RWPE2 (cell line): ENCODE data around the gene NDUFA11.

Experiments used
- ATAC-seq: fragments of 200-7000 bp; cut with Tn5 transposase; 3 replicates; pipeline ENCODE4 v1.9.1; 2021; ENCODE audit warnings: low read depth
- DNase-seq: peaks from one replicate; pipeline ENCODE4 v3.0.0-alpha.2; 2020; ENCODE audit warnings: low spot score
- H3K27ac ChIP-seq: fragments of 450-650 bp; 2 replicates; pipeline ENCODE4 v1.5.1; 2017; ENCODE audit warnings: mild to moderate bottlenecking; ENCODE audit not compliant: poor library complexity, severe bottlenecking
- H3K27me3 ChIP-seq: fragments of 250-450 bp; sonication (Bioruptor Pico); 2 replicates; pipeline ENCODE4 v1.5.1; 2021; ENCODE audit warnings: mild to moderate bottlenecking, moderate library complexity; ENCODE audit not compliant: insufficient read depth, poor library complexity, severe bottlenecking
- H3K36me3 ChIP-seq: fragments of 250-450 bp; sonication (Bioruptor Pico); 2 replicates; pipeline ENCODE4 v1.5.1; 2020; ENCODE audit warnings: low read depth, mild to moderate bottlenecking, moderate library complexity
- H3K4me1 ChIP-seq: fragments of 250-450 bp; sonication (Bioruptor Pico); 2 replicates; pipeline ENCODE4 v1.5.1; 2021; ENCODE audit warnings: mild to moderate bottlenecking, moderate library complexity; ENCODE audit not compliant: insufficient read depth, poor library complexity, severe bottlenecking
- H3K4me3 ChIP-seq: fragments of 250-450 bp; sonication (Bioruptor Pico); 2 replicates; pipeline ENCODE4 v1.5.1; 2021; ENCODE audit warnings: mild to moderate bottlenecking, moderate library complexity; ENCODE audit not compliant: severe bottlenecking
- H3K9me3 ChIP-seq: fragments of 250-450 bp; sonication (Bioruptor Pico); 2 replicates; pipeline ENCODE4 v1.5.1; 2021; ENCODE audit warnings: mild to moderate bottlenecking, moderate library complexity; ENCODE audit not compliant: severe bottlenecking
- TF ChIP-seq, protein P1 (sequence below): fragments of 450-650 bp; IDR thresholded peaks from one replicate; pipeline ENCODE4 v1.5.1; 2017; ENCODE audit warnings: mild to moderate bottlenecking, moderate library complexity; ENCODE audit not compliant: poor library complexity, severe bottlenecking

The NDUFA11 gene

DNA sequence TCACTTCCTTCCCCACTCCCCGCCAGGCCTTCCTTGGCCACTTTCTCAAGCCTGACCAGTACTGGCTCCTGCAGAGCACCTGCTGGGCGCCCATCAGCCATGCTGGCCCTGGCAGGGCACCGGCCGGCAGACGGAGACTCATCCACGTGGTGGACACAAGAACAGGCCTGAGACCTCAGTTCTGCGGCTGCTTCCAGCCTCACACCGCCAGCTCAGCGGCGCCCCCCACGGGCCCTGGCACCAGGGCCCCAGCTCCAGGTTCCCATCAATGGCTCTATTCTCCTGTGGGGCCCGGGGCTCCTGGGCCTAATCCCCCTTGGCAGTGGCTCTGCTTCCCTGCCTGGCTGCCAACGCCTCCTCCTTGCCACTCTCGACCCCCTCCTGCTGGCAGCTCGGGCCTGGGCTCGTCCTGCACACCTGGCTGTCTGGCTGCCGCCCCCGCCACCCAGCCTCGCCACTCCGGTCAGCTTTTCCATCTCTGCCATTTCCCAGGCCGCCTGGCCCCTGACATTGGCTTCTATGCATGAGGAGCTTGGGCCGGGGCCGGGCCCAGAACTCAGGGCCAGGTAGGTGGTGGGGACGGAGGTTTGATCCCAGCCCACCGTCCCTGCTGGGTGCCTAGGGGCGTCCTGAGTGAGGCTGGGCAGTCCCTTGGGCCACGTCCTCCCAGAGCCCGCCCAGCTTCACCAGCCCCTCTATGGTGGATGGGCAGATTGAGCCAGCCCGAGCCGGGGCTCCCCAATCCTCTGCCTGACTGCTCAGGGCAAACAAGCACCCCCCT is 6.2 kb downstream of the NDUFA11 start:
- Histone ChIP-seq H3K4me1 (peaks cover under 1% of the 10 kb centered on the region), H3K4me3 (no peak overlapping the region), H3K9me3 (no peaks in the 10 kb centered on the region), H3K36me3 (peaks cover 17% of the 10 kb centered on the region), H3K27ac (no peak overlapping the region), H3K27me3 (no peaks in the 10 kb centered on the region)
- ATAC-seq (no peak), DNase-seq (no peak)
- TF ChIP-seq, protein P1, sequence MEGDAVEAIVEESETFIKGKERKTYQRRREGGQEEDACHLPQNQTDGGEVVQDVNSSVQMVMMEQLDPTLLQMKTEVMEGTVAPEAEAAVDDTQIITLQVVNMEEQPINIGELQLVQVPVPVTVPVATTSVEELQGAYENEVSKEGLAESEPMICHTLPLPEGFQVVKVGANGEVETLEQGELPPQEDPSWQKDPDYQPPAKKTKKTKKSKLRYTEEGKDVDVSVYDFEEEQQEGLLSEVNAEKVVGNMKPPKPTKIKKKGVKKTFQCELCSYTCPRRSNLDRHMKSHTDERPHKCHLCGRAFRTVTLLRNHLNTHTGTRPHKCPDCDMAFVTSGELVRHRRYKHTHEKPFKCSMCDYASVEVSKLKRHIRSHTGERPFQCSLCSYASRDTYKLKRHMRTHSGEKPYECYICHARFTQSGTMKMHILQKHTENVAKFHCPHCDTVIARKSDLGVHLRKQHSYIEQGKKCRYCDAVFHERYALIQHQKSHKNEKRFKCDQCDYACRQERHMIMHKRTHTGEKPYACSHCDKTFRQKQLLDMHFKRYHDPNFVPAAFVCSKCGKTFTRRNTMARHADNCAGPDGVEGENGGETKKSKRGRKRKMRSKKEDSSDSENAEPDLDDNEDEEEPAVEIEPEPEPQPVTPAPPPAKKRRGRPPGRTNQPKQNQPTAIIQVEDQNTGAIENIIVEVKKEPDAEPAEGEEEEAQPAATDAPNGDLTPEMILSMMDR: no peak

- no peak overlapping the region for H3K4me3 ChIP-seq
- H3K36me3 ChIP-seq: peaks cover 11% of the 10 kb centered on the region; the same call in 1 of the 2 replicates
- no peaks in the 10 kb centered on the region for H3K9me3 ChIP-seq
- H3K27me3 ChIP-seq: no peaks in the 10 kb centered on the region
- DNase-seq: no peak
- TF ChIP-seq, protein P1: no peak
- no peak for ATAC-seq
- H3K27ac ChIP-seq: no peak overlapping the region
- no peaks in the 10 kb centered on the region for H3K4me1 ChIP-seq
Observed at GRCh38 chr19:5896365-5897076, 7.1 kb downstream of the NDUFA11 start.

- H3K4me3 ChIP-seq: no peak overlapping the region
- ATAC-seq (no peak), DNase-seq (no peak)
- H3K36me3 ChIP-seq: peaks cover 11% of the 10 kb centered on the region; the same call in 1 of the 2 replicates
- no peak overlapping the region for H3K27ac ChIP-seq
- no peaks in the 10 kb centered on the region for H3K9me3 ChIP-seq
- no peaks in the 10 kb centered on the region for H3K27me3 ChIP-seq
- no peaks in the 10 kb centered on the region for H3K4me1 ChIP-seq
- TF ChIP-seq, protein P1: no peak
Observed at GRCh38 chr19:5895890-5896289, 7.7 kb downstream of the NDUFA11 start.

DNA sequence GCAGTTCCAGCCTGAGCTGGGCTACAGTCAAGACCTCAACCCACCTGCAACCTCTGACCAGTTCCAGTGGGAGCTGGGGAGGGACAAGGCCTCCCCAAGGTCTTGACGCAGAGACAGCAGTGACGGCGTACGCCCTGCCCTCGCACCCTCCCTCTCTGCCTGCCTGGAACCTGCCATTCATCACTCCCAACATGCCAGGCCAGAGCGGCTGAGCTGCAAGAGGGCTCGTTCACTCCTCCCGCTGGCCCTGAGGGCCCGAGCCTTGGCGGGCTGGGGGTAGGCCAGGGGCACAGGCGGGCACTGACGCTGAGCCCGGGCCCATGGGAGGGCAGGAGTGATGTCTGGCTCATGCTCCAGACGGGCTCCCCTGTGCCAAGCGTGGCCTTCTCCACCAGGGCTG is 8.2 kb downstream of the NDUFA11 start:
- Histone ChIP-seq H3K27me3 (no peaks in the 10 kb centered on the region), H3K27ac (no peak overlapping the region), H3K9me3 (peaks cover 2% of the 10 kb centered on the region), H3K4me3 (no peak overlapping the region), H3K4me1 (no peaks in the 10 kb centered on the region), H3K36me3 (peaks cover 10% of the 10 kb centered on the region; the same call in 1 of the 2 replicates)
- ATAC-seq (no peak), DNase-seq (no peak)
- TF ChIP-seq, protein P1: no peak
